GM19240 (cell line): ENCODE results near the gene TTLL3.
A peak's percentile ranks its signal among the peaks of the same experiment; 100 is the strongest.
"Not testable (repeated sequence)": the region's sequence is repeated elsewhere in the genome, so short reads cannot be mapped to it uniquely, and the experiment has no call there.

Experiments used
- DNase-seq: peaks from one replicate; pipeline ENCODE4 v3.0.0; 2011; ENCODE audit warnings: low spot score; ENCODE audit not compliant: insufficient read length

The TTLL3 gene

DNA sequence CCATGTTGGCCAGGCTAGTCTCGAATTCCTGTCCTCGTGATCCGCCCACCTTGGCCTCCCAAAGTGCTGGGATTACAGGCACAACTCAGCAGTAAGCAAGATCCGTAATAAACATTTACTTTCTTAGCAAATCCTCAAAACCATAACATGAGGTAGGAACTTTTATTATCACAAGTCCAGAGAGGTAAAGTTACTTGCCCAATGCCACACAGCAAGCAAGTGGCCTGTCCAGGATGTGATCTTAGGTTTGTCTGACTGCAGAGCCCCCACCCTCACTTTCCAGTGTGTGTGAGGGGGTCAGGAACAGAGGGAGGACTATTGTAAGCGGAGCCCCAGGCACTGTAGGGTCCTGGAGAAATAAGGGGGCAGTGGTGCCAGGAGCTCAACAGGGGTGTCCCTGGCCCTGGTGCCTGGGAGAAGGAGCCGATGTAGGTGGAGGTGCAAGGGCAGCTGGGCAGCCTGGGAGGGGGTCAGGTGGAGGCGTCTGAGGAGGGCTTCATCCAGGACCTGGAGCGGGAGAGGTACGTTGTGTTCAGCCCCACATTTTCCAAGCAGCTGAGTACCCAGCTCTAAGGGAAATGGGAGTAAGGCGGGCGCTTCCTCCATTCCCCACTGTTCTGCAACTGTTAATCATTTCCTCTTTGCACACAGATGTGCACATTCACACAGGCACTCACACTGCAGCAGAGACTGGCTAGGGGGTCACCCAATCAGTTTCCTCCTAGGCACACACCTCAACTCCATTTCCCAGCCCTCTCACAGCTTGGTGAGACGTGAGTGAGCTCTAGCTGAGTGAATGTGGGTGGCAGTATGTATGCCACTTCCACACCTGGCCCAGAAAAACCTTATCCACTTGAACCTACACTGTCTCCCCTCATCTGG, 27.9 kb downstream of the TTLL3 start:
- no peak for DNase-seq

DNA sequence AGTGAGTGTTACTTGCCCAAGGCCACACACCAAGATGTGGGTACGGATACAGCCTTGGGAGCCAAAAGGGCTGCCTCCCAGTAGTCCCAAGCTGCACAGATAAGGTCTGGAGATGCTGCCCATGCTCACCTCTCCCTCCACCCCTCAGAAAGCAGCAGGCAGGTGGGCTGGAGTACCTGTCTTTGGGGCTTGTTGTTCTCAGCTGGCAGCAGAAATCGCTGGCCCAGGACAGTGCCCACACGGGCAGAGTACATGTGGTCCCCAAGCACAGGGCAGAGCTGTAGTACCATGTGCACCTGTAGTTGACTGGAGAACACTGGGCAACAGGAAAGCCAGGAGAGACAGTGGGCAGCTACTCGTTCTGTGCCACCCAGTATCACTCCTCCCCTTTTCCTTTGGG, 28.8 kb downstream of the TTLL3 start:
- DNase-seq, result no peak

GRCh38 chr3:9841015-9841414, 31.0 kb downstream of the TTLL3 start:
- no peak for DNase-seq

- DNase-seq, result peak; percentile 97
Observed at GRCh38 chr3:9843715-9844438, 33.8 kb downstream of the TTLL3 start, which contains the start of gene RPUSD3. TSS of gene RPUSD3 (minus strand) at chr3:9844008. CDS start at chr3:9843990, 18 bp downstream.

GRCh38 chr3:9846231-9846630, 36.2 kb downstream of the TTLL3 start:
- DNase-seq, result no peak

GRCh38 chr3:9846931-9847488, 36.9 kb downstream of the TTLL3 start:
- DNase-seq, result no peak

DNA sequence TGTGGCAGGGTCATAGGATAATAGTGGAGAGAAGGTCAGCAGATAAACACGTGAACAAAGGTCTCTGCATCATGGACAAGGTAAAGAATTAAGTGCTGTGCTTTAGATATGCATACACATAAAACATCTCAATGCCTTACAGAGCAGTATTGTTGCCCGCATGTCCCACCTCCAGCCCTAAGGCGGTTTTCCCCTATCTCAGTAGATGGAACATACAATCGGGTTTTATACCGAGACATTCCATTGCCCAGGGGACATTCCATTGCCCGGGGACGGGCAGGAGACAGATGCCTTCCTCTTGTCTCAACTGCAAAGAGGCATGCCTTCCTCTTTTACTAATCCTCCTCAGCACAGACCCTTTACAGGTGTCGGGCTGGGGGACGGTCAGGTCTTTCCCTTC, 37.8 kb downstream of the TTLL3 start:
- DNase-seq, result not testable (repeated sequence)

DNA sequence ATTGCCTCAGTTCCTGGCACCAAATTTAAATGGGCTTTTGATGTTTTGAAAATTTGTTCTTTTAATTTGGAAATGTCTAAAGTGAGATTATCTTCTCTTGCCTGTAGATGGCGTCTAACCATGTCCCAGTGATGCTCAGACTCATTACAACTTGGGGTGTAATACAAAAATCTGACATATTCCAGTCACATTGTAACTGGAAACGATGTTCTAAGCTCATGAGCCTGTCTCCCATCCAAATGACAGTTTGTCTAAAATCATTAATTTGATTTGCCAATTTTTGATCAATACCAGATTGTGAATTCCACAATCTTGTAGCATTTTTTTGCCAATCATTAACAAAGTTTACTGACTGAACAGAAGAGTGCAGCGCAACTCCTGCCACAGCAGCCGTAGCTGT, 38.8 kb downstream of the TTLL3 start:
- DNase-seq, result not testable (repeated sequence)

DNA sequence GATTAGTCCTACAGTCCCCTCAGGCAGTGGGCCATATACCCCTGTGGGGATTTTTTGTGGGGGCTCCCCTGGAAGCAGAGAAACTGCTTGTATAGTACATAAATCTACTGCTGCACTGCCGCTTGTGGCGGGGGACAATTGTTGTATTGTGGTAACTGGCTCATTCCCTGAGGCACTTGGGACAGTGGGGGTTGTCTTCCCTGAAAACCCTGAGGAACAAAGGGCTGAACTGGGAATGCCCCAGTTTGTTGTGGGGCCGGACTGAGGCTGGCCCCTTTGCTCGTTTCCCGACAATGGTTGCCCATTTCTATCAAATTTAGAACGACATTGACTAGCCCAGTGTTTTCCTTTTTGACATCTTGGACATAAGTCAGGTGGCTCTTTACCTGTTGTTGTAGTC, 41.3 kb downstream of the TTLL3 start:
- DNase-seq, result not testable (repeated sequence)

DNA sequence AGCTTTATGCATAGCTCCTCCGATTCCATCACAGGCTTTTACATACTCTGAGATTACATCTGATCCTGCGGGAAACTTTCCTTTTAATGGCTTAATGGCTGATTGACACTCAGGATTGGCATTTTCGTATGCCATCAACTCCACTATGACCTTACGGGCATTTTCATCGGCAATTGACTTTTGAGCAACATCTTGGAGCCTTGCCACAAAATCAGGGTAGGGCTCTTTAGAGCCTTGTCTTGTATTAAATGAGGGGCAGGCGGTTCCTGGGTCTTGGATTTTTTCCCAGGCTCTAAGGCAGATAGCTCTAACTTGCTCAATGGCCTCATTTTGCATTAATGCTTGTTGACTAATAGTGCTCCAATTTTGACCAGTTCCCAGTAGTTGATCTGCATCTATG, 41.9 kb downstream of the TTLL3 start:
- DNase-seq, result not testable (repeated sequence)

GRCh38 chr3:9852528-9852927, 42.5 kb downstream of the TTLL3 start:
- no peak for DNase-seq

DNA sequence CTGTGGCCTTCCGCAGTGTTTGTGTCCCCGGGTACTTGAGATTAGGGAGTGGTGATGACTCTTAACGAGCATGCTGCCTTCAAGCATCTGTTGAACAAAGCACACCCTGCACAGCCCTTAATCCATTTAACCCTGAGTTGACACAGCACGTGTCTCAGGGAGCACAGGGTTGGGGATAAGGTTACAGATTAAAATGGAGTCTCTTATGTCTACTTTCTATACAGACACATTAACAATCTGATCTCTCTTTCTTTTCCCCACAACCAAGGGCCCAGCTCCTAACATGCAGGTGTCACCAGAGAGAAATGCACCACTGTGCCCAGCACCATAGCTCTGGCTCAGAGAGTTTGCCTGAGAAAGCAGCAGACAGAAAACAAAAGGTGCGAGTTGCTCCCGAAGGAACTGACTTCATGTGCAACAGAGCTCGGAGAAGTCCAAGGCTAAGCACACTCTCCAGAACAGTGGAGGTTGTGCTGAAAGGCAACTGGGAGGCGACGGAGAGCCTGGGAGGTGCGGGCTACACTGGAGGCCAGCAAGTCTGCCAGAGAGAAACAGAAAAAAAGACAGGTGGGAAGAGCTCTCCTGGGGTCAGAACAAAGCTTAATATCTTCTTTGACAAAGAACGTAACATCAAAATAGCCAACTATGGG, 44.4 kb downstream of the TTLL3 start:
- DNase-seq, result not testable (repeated sequence)

- no peak for DNase-seq
Observed at GRCh38 chr3:9855594-9855993, 45.5 kb downstream of the TTLL3 start.

DNA sequence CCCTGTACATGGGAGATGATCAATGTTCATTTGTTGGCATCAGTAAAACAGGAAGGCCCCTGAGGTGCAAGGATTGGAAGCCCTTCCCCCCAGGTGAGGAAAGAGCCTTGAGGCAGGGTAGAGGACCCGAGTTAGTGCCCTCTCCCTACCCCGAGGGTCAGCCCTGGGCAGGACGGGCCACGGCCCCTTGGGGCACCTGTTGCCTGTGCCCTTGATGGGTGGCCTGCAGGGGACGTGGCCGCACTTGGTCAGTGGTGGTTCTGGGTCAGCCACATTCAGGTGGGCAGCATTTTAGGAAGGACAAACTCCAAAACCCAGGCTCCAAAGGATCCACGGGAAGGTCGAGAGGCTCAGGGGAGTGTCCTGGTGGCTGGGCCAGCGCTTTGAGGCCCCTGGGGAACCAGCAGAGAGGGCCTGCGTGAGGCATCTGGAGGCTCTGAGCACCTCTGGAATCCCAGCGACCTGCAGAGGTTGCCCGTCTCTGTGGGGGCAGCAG, 49.5 kb downstream of the TTLL3 start:
- no peak for DNase-seq

- DNase-seq, result no peak
Observed at GRCh38 chr3:9861201-9861600, 51.1 kb downstream of the TTLL3 start.

DNA sequence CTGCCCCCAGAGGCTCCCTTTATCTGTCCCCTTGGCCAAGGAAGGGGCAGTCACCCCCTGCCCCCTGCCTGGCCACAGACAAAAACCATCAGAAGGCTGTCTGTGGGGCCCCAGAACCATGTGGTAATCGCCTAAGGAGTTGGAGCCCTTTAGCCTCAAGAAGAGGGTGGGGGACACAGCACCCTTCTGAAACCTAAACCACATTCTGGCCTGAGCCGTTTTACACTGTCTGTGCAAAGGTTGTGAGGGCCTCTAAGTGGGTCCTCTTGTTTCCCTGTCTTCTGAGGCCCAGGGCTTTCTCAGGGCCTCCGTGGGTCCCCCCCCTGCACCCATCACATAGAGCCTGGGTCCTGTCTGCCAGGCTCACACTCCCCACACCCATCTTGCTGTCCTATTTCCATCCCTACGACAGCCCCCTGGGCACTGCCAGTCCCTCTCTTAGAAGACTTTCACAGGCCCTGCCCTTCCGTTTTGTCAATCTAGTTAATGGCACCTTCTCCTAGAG, 51.6 kb downstream of the TTLL3 start:
- no peak for DNase-seq

DNA sequence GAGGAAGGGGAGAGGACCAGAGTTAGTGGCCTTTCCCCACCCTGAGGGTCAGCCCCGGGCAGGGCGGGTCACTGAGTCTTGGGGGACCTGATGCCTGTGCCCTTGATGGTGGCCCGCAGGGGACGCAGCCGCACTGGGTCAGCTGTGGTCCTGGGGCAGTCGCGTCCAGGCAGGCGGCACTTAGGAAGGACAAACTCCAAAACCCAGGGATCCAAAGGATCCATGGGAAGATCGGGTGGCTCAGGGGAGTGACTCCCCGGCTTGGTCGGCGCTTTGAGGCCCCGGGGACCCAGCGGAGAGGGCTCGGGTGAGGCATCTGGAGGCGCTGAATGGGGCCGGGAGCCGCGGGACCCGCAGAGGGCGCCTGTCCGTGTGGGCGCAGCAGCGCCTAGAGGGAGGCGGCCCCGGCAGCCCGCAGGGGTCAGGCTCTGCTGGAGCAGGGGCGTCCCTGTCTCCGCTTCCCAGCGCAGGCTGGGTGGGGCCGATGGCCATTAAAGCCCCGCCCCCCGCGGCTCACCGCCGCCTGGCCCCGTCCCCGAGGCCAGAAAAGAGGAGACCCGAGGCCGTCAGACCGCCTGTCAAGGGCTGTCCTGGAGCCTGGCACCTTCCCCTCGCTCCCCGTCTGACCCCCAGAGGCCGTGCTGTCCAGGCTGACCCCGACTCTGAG, 52.5 kb downstream of the TTLL3 start:
- no peak for DNase-seq

DNA sequence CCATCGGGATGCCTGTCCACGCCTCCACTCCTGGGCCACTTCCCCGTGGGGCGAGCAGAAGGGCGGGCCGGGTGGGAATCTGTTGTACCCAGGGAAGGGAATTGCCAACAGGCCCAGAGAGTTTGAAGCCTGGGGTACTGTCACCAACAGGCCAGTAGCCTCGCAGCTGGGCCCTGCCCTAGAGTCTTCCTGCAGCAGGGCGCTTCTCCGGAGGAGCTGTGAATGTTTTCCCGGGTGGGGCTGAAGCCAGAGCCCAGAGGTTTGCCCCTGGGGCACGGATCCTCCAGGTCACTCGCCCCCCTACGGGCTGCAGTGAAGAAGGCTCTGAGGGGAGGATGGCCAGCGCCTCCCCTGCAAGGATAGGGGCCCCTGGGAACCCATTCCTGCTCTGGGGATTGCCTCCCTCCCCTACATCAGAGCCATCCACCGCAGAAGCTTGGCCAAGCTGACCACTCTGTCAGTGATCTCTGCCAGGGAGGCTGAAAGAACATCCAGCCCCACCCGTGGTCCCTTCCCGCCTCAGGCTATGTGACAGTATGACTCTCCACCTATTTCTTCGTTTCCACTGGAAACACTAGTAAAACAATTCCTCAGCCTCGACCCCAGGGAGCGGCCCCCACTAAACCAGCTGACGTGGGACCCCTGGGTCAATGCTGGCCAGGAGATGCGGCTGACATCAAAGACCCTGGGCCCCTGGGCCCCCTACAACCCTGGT, 53.2 kb downstream of the TTLL3 start:
- DNase-seq, result no peak

DNA sequence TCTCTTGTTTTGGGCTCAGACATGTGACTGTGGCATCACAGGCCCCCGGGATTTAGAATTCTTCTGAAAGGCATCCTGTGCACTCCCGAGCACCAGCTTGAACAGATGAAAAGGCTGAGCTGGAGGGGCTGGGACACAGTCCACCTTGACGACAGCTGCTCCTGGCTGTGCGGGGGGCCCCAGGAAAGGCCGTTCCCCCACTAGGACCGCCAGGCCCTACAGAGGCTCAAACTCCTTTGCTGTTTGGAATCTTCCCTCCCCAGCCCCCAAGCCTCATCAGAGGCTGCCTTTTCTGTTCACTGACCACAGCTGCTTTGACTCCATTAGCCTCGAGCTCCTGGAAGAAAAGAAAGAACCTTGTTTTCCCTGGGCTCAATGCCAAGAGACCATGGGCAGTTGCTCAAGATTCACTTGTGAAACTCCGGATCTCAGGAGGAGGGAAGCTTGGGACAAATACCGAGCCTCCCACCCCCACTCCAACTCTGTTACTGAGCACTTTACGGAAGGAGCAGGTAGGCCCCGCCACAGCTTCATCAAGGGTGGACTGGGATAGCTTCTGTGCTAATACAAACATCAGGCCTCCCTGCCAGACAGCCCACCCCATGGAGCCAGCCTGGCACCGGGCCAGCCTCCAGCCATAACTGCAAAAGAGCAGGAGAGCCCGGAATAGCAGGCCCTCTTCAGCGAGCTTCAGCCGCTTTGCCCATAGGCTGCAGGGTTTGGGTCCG, 54.3 kb downstream of the TTLL3 start:
- DNase-seq, result no peak
